Spleen (tissue), 7 donors: ENCODE results near the gene SCN7A.

Experiments used
- POLR2A ChIP-seq, 3 donors: fragments of 450-650 bp; IDR thresholded peaks; one replicate each; pipeline ENCODE4 v1.5.1; 2017; ENCODE audit warnings: antibody characterized with exemption in 3 of 3, mild to moderate bottlenecking in 1 of 3
- TF ChIP-seq, protein P1 (sequence below), 11 experiments: fragments of 200-600 bp in 7 of 11; fragments of 450-650 bp in 4 of 11; sonication (generic) in 4 of 11; IDR thresholded peaks in 8 of 11; conservative IDR thresholded peaks in 3 of 11; 1 replicate in 7 of 11; 2 replicates in 4 of 11; pipeline versions ENCODE4 v1.4.0 to v1.8.0; 2016 to 2021; ENCODE audit warnings: antibody characterized with exemption in 11 of 11, inconsistent platforms in 4 of 11, mild to moderate bottlenecking in 1 of 11
- donor health status: DM: no; HTN: no; CAD: no; lungs with moderate emphysema.
- donor health status: DM: no; HTN: no; CAD: no.
- donor health status: DM: no; HTN: no; CAD: no.

DNA sequence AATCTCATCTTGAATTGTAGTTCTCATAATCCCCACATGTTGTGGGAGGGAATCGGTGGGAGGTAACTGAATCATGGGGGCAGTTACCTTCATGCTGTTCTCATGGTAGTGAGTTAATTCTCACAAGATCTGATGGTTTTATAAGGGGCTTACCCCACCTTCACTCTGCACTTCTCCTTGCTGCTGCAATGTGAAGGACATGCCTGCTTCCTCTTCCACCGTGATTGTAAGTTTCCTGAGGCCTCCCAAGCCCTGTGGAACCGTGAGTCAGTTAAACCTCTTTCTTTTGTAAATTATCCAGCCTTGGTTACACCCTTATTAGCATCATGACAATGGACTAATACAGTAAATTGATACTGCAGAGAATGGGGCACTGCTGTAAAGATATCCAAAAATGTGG is 57.9 kb downstream of the SCN7A start:
- TF ChIP-seq, protein P1, sequence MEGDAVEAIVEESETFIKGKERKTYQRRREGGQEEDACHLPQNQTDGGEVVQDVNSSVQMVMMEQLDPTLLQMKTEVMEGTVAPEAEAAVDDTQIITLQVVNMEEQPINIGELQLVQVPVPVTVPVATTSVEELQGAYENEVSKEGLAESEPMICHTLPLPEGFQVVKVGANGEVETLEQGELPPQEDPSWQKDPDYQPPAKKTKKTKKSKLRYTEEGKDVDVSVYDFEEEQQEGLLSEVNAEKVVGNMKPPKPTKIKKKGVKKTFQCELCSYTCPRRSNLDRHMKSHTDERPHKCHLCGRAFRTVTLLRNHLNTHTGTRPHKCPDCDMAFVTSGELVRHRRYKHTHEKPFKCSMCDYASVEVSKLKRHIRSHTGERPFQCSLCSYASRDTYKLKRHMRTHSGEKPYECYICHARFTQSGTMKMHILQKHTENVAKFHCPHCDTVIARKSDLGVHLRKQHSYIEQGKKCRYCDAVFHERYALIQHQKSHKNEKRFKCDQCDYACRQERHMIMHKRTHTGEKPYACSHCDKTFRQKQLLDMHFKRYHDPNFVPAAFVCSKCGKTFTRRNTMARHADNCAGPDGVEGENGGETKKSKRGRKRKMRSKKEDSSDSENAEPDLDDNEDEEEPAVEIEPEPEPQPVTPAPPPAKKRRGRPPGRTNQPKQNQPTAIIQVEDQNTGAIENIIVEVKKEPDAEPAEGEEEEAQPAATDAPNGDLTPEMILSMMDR (IDR thresholded peaks at IDR 0.05 in 8 of 11, conservative IDR thresholded peaks at IDR 0.05 in 3 of 11): no peak
- TF ChIP-seq POLR2A (IDR thresholded peaks at IDR 0.05): no peak
